ENCODE results near the gene SGPP2.

- TF ChIP-seq, protein P1, sequence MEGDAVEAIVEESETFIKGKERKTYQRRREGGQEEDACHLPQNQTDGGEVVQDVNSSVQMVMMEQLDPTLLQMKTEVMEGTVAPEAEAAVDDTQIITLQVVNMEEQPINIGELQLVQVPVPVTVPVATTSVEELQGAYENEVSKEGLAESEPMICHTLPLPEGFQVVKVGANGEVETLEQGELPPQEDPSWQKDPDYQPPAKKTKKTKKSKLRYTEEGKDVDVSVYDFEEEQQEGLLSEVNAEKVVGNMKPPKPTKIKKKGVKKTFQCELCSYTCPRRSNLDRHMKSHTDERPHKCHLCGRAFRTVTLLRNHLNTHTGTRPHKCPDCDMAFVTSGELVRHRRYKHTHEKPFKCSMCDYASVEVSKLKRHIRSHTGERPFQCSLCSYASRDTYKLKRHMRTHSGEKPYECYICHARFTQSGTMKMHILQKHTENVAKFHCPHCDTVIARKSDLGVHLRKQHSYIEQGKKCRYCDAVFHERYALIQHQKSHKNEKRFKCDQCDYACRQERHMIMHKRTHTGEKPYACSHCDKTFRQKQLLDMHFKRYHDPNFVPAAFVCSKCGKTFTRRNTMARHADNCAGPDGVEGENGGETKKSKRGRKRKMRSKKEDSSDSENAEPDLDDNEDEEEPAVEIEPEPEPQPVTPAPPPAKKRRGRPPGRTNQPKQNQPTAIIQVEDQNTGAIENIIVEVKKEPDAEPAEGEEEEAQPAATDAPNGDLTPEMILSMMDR (conservative IDR thresholded peaks at IDR 0.05; ENCODE audit: low read depth in 2 of 2) = no peak
- TF ChIP-seq EZH2 (IDR thresholded peaks at IDR 0.05; ENCODE audit: low read depth, unreplicated experiment) (no peak), EZH2phosphoT487 (IDR thresholded peaks at IDR 0.05; ENCODE audit: unreplicated experiment) (no peak), POLR2AphosphoS5 (IDR thresholded peaks at IDR 0.05; ENCODE audit: low read depth) (no peak), REST (IDR thresholded peaks at IDR 0.05; ENCODE audit: unreplicated experiment) (no peak), NANOG (IDR thresholded peaks at IDR 0.05; ENCODE audit: borderline replicate concordance) (no peak), JUNB (IDR thresholded peaks at IDR 0.05; ENCODE audit: unreplicated experiment) (no peak), CREB1 (CRISPR knock-in tag; IDR thresholded peaks at IDR 0.05; ENCODE audit: low read depth) (no peak), ZNF331 (CRISPR knock-in tag; IDR thresholded peaks at IDR 0.05; ENCODE audit: low read depth) (no peak), ZNF114 (CRISPR knock-in tag; IDR thresholded peaks at IDR 0.05) (no peak)
- TF ChIP-seq, protein P2, sequence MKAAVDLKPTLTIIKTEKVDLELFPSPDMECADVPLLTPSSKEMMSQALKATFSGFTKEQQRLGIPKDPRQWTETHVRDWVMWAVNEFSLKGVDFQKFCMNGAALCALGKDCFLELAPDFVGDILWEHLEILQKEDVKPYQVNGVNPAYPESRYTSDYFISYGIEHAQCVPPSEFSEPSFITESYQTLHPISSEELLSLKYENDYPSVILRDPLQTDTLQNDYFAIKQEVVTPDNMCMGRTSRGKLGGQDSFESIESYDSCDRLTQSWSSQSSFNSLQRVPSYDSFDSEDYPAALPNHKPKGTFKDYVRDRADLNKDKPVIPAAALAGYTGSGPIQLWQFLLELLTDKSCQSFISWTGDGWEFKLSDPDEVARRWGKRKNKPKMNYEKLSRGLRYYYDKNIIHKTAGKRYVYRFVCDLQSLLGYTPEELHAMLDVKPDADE (IDR thresholded peaks at IDR 0.05) = no peak
- TF ChIP-seq, protein P3, sequence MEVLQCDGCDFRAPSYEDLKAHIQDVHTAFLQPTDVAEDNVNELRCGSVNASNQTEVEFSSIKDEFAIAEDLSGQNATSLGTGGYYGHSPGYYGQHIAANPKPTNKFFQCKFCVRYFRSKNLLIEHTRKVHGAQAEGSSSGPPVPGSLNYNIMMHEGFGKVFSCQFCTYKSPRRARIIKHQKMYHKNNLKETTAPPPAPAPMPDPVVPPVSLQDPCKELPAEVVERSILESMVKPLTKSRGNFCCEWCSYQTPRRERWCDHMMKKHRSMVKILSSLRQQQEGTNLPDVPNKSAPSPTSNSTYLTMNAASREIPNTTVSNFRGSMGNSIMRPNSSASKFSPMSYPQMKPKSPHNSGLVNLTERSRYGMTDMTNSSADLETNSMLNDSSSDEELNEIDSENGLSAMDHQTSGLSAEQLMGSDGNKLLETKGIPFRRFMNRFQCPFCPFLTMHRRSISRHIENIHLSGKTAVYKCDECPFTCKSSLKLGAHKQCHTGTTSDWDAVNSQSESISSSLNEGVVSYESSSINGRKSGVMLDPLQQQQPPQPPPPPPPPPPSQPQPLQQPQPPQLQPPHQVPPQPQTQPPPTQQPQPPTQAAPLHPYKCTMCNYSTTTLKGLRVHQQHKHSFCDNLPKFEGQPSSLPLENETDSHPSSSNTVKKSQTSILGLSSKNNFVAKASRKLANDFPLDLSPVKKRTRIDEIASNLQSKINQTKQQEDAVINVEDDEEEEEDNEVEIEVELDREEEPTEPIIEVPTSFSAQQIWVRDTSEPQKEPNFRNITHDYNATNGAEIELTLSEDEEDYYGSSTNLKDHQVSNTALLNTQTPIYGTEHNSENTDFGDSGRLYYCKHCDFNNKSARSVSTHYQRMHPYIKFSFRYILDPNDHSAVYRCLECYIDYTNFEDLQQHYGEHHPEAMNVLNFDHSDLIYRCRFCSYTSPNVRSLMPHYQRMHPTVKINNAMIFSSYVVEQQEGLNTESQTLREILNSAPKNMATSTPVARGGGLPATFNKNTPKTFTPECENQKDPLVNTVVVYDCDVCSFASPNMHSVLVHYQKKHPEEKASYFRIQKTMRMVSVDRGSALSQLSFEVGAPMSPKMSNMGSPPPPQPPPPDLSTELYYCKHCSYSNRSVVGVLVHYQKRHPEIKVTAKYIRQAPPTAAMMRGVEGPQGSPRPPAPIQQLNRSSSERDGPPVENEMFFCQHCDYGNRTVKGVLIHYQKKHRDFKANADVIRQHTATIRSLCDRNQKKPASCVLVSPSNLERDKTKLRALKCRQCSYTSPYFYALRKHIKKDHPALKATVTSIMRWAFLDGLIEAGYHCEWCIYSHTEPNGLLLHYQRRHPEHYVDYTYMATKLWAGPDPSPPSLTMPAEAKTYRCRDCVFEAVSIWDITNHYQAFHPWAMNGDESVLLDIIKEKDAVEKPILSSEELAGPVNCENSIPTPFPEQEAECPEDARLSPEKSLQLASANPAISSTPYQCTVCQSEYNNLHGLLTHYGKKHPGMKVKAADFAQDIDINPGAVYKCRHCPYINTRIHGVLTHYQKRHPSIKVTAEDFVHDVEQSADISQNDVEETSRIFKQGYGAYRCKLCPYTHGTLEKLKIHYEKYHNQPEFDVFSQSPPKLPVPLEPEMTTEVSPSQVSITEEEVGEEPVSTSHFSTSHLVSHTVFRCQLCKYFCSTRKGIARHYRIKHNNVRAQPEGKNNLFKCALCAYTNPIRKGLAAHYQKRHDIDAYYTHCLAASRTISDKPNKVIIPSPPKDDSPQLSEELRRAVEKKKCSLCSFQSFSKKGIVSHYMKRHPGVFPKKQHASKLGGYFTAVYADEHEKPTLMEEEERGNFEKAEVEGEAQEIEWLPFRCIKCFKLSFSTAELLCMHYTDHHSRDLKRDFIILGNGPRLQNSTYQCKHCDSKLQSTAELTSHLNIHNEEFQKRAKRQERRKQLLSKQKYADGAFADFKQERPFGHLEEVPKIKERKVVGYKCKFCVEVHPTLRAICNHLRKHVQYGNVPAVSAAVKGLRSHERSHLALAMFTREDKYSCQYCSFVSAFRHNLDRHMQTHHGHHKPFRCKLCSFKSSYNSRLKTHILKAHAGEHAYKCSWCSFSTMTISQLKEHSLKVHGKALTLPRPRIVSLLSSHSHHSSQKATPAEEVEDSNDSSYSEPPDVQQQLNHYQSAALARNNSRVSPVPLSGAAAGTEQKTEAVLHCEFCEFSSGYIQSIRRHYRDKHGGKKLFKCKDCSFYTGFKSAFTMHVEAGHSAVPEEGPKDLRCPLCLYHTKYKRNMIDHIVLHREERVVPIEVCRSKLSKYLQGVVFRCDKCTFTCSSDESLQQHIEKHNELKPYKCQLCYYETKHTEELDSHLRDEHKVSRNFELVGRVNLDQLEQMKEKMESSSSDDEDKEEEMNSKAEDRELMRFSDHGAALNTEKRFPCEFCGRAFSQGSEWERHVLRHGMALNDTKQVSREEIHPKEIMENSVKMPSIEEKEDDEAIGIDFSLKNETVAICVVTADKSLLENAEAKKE (CRISPR knock-in tag; IDR thresholded peaks at IDR 0.05) = no peak
These were observed 130.2 kb downstream of the SGPP2 start for GRCh38 chr2:222554517-222554916.
